Epithelial cell of esophagus (primary cell): ENCODE data around the gene PRSS1.

Experiments
- DNase-seq: peaks from one replicate; pipeline ENCODE4 v3.0.0; 2010; ENCODE audit warnings: low read depth
- H3K4me3 ChIP-seq: 2 replicates; pipeline ENCODE4 v1.5.1; 2011; ENCODE audit warnings: mild to moderate bottlenecking, low read length, control low read depth
- CTCF ChIP-seq: IDR thresholded peaks from 2 replicates; pipeline ENCODE4 v1.5.1; 2011; ENCODE audit warnings: low read depth, mild to moderate bottlenecking, low read length, control low read depth, inconsistent platforms; ENCODE audit not compliant: insufficient read depth; ENCODE audit errors: missing control alignments

The PRSS1 gene

GRCh38 chr7:142792129-142792528 lies 42.9 kb downstream of the PRSS1 start:
- no peak for DNase-seq
- H3K4me3 ChIP-seq, result no peak overlapping the region
- no peak for TF ChIP-seq CTCF

DNA sequence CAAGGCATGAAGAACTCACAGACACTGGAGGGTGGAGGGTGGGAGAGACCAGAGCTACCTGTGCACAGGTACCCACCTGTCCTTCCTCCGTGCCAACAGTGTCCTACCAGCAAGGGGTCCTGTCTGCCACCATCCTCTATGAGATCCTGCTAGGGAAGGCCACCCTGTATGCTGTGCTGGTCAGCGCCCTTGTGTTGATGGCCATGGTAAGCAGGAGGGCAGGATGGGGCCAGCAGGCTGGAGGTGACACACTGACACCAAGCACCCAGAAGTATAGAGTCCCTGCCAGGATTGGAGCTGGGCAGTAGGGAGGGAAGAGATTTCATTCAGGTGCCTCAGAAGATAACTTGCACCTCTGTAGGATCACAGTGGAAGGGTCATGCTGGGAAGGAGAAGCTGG lies 43.3 kb downstream of the PRSS1 start:
- no peak for TF ChIP-seq CTCF
- no peak for DNase-seq
- H3K4me3 ChIP-seq, result no peak overlapping the region

- DNase-seq, result no peak
- TF ChIP-seq CTCF, result no peak
- no peak overlapping the region for H3K4me3 ChIP-seq
Observed at GRCh38 chr7:142793156-142793555, 43.9 kb downstream of the PRSS1 start.

GRCh38 chr7:142795339-142795863 lies 46.1 kb downstream of the PRSS1 start:
- DNase-seq, result peak; percentile 5
- H3K4me3 ChIP-seq, result no peak overlapping the region

DNA sequence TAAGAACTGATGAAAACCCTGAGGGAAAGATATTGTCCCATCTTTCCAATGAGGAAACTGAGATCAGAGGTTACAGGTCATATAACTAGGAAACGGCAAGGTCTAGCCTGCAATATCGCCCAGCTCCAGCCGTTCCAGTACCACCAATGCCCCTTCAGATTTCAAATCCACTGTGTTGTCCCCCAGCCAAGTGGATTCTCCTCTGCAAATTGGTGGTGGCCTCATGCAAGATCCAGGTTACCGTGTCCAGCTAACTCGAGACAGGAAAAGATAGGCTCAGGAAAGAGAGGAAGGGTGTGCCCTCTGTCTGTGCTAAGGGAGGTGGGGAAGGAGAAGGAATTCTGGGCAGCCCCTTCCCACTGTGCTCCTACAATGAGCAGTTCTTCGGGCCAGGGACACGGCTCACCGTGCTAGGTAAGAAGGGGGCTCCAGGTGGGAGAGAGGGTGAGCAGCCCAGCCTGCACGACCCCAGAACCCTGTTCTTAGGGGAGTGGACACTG lies 46.8 kb downstream of the PRSS1 start:
- TF ChIP-seq CTCF, result no peak
- H3K4me3 ChIP-seq, result no peak overlapping the region
- DNase-seq, result no peak

More at GRCh38 chr7:142795339-142795863, 46.1 kb downstream of the PRSS1 start:
- no peak for TF ChIP-seq CTCF

DNA sequence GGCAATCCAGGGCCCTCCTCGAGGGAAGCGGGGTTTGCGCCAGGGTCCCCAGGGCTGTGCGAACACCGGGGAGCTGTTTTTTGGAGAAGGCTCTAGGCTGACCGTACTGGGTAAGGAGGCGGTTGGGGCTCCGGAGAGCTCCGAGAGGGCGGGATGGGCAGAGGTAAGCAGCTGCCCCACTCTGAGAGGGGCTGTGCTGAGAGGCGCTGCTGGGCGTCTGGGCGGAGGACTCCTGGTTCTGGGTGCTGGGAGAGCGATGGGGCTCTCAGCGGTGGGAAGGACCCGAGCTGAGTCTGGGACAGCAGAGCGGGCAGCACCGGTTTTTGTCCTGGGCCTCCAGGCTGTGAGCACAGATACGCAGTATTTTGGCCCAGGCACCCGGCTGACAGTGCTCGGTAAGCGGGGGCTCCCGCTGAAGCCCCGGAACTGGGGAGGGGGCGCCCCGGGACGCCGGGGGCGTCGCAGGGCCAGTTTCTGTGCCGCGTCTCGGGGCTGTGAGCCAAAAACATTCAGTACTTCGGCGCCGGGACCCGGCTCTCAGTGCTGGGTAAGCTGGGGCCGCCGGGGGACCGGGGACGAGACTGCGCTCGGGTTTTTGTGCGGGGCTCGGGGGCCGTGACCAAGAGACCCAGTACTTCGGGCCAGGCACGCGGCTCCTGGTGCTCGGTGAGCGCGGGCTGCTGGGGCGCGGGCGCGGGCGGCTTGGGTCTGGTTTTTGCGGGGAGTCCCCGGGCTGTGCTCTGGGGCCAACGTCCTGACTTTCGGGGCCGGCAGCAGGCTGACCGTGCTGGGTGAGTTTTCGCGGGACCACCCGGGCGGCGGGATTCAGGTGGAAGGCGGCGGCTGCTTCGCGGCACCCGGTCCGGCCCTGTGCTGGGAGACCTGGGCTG lies 47.5 kb downstream of the PRSS1 start:
- H3K4me3 ChIP-seq, result no peak overlapping the region
- DNase-seq, result no peak
- TF ChIP-seq CTCF, result no peak
